Measurements from ENCODE around the gene ATXN1.

Gene ATXN1

GRCh38 chr6:16336056-16336818 is 425.0 kb downstream of the ATXN1 start:
- no peak for TF ChIP-seq Cebpa-rat (IDR thresholded peaks at IDR 0.05)
- peaks cover 20% of the 10 kb centered on the region for H3K4me1 ChIP-seq
- no peaks in the 10 kb centered on the region for H4K20me1 ChIP-seq

DNA sequence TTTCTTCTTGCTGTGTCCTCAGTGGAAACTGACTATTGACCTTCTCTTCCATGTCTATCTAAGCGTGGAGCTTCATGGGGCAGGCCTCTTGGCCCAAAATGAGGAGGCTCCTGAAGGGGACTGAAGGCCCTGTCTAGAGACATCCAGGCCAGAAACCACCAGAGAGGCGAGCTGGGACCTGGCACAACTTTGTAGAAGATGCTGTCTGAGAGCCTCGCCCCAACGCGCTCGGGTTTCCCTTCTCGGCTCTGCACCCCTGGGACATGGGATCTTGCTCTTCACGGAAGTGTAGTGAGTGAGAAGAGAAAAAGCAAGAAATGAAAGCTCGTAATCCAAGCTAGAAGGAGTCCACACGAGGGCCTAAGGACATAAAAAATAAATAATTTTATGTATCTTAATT is 426.1 kb downstream of the ATXN1 start:
- Histone ChIP-seq H4K20me1 (no peaks in the 10 kb centered on the region), H3K27me3 (no peaks in the 10 kb centered on the region), H3K4me1 (peaks cover 24% of the 10 kb centered on the region), H3K9ac (no peak overlapping the region), H3K27ac (no peak overlapping the region), H3K4me2 (no peak overlapping the region), H3K36me3 (no peaks in the 10 kb centered on the region), H3K4me3 (no peak overlapping the region), H3K9me3 (no peaks in the 10 kb centered on the region)
- no peak for TF ChIP-seq Cebpa-rat (IDR thresholded peaks at IDR 0.05)

More at GRCh38 chr6:16336056-16336818, 425.0 kb downstream of the ATXN1 start:
- no peaks in the 10 kb centered on the region for H3K9me3 ChIP-seq
- H3K36me3 ChIP-seq: no peaks in the 10 kb centered on the region
- H3K27ac ChIP-seq: no peak overlapping the region
- no peak overlapping the region for H3K9ac ChIP-seq
- no peak overlapping the region for H3K4me2 ChIP-seq
- H3K27me3 ChIP-seq: no peaks in the 10 kb centered on the region
- no peak overlapping the region for H3K4me3 ChIP-seq

DNA sequence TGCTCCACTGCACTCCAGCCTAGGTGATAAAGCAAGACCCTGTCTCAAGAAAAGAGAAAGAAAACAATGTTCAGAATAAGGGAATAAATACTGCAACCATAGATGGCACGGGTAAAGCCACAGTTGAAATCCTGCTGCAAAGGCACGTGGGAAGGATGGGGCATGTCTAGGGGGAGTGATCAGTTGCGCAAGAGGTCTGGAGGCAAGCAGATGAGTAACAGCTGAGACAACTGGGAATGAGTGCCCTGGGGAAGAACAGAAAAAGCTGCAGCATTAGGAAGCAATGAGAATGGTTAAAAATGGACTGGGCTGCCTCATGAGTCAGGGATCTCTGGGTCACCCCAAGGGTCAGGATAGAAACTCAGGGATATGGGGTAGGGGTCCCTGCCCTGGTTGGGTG is 426.6 kb downstream of the ATXN1 start:
- Histone ChIP-seq H3K36me3 (no peaks in the 10 kb centered on the region), H3K9ac (no peak overlapping the region), H3K4me1 (peaks cover 29% of the 10 kb centered on the region)

GRCh38 chr6:16333580-16333979 is 427.7 kb downstream of the ATXN1 start:
- H3K4me2 ChIP-seq: no peak overlapping the region
- H3K4me1 ChIP-seq: peaks cover 36% of the 10 kb centered on the region
- H3K36me3 ChIP-seq: no peaks in the 10 kb centered on the region
- no peaks in the 10 kb centered on the region for H3K27me3 ChIP-seq
- H3K4me3 ChIP-seq: no peak overlapping the region
- no peaks in the 10 kb centered on the region for H3K9me3 ChIP-seq
- no peak overlapping the region for H3K27ac ChIP-seq
- TF ChIP-seq Cebpa-rat (IDR thresholded peaks at IDR 0.05): no peak
- no peak overlapping the region for H3K9ac ChIP-seq
- no peaks in the 10 kb centered on the region for H4K20me1 ChIP-seq

More for the DNA sequence above, 426.6 kb downstream of the ATXN1 start:
- Histone ChIP-seq H3K27me3 (no peaks in the 10 kb centered on the region), H3K4me3 (no peak overlapping the region), H3K27ac (no peak overlapping the region), H3K4me2 (no peak overlapping the region), H4K20me1 (no peaks in the 10 kb centered on the region), H3K9me3 (no peaks in the 10 kb centered on the region)
- peak; percentile 71 for TF ChIP-seq Cebpa-rat (IDR thresholded peaks at IDR 0.05)

DNA sequence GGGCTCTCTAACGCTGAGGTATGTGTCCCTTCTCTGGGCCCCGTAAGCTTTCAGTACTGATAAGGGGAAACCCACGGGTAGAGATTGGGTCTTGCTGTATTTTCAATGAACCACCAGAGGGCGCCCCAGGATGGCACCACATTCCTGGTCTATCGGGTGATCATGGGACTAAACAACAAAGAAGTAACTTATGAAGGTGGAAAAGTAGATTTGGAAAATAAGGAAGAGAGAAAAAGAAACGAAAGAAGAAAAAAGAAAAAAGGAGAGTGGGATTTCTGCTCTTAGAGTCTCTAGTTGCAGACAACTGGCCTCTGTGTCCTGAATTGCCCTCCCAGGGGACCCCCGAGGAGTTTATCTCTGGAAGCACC is 429.1 kb downstream of the ATXN1 start:
- no peak for TF ChIP-seq Cebpa-rat (IDR thresholded peaks at IDR 0.05)
- peaks cover 5% of the 10 kb centered on the region; the same call in 1 of the 2 replicates for H3K36me3 ChIP-seq
- no peak overlapping the region for H3K9ac ChIP-seq
- H4K20me1 ChIP-seq: no peaks in the 10 kb centered on the region
- no peak overlapping the region for H3K27ac ChIP-seq
- peaks cover 36% of the 10 kb centered on the region for H3K4me1 ChIP-seq
- H3K4me3 ChIP-seq: no peak overlapping the region
- H3K4me2 ChIP-seq: peak overlapping the region; percentile 75
- H3K9me3 ChIP-seq: peaks cover 3% of the 10 kb centered on the region
- no peaks in the 10 kb centered on the region for H3K27me3 ChIP-seq

DNA sequence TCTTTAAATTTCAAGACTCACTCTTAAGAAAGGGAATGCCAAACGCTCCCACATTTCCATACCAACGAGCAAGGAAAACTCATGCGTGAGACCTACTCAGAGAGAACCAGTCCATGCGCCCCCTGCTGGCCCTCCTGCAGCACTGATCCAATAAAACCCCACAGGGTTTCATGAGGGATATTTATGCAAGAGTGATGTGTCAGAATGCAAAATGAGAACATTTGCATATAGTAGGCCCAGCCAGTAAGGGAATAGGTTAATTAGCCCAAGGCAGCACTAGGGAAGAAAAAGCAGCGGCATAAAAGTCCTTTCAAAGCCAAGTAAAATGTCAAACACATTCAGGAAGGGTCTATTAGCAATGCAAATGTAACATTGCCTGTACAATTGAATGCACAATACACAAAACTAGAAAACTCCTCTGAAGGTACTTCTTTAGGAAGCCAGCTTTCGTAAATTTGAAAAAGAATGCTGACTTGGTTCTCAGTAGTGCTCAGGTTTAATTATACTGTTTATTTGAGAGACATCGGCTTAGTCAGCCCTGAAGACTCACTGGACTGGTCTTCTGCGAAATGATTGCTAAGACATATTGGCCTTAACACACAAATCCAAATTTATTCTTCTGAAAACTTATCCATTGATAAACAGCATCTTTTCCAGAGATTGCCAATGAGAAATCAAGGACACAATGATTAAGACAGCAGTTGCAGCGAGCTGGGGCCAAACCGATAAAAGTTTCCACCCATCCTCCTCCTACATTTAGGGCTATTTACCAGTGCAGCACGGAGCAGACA is 429.7 kb downstream of the ATXN1 start:
- Histone ChIP-seq H3K27me3 (no peaks in the 10 kb centered on the region), H3K27ac (no peak overlapping the region), H4K20me1 (no peaks in the 10 kb centered on the region), H3K4me3 (no peak overlapping the region), H3K9me3 (peaks cover 9% of the 10 kb centered on the region), H3K4me2 (peak overlapping the region; percentile 75), H3K4me1 (peaks cover 35% of the 10 kb centered on the region), H3K36me3 (peaks cover 10% of the 10 kb centered on the region; the same call in 1 of the 2 replicates), H3K9ac (no peak overlapping the region)
- TF ChIP-seq Cebpa-rat (IDR thresholded peaks at IDR 0.05): no peak

DNA sequence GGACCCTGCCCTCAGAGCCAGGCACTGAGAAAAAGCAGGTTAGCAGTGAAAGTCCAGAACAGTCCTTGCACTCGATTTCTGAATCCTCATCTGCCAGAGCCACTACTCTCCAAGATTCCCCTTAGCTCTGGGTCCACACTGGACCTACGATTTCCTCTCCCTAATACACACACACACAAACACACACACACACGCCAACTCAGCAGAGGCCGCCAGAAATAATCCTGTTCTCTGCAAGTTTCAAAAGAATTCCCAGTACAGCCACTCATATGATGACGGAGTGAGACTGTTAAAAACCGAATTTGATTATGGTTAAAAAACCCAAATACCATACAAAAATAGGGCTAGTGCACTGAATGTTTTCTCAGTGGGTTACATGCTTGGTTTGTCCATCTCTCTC is 432.0 kb downstream of the ATXN1 start:
- H3K4me3 ChIP-seq: no peak overlapping the region
- H3K9ac ChIP-seq: no peak overlapping the region
- no peak overlapping the region for H3K27ac ChIP-seq
- peaks cover 18% of the 10 kb centered on the region; the same call in 1 of the 2 replicates for H3K36me3 ChIP-seq
- peaks cover 38% of the 10 kb centered on the region for H3K4me1 ChIP-seq
- H3K27me3 ChIP-seq: no peaks in the 10 kb centered on the region
- peaks cover 22% of the 10 kb centered on the region for H3K9me3 ChIP-seq
- H4K20me1 ChIP-seq: no peaks in the 10 kb centered on the region
- peak overlapping the region; percentile 41 for H3K4me2 ChIP-seq
- no peak for TF ChIP-seq Cebpa-rat (IDR thresholded peaks at IDR 0.05)

DNA sequence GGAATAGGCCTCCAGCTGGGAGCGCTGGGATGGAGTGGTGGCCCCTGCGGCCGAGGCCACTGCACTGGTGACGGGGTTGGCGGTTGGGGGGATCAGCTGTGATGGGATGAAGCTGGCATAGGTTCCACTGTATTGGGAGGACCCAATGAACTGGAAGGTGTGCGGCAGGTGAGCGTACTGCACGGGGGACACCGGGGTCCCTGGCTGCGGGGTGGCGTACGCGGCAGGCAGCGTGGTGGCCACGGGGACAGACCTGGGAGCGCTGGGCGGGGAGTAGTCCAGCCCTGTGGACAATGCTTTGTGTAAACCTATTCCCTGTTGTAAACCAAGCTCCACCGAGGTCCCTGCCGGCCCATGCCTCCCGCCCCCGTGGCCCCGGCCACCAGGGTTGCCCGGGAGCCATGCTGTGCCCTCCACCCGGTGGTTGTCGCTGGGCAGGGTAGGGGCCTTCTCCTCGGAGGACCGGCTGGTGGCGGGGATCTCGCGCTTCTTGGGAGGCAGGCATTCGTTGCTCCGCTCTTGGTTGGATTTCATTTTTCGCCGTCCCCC is 433.4 kb downstream of the ATXN1 start:
- Histone ChIP-seq H3K27ac (no peak overlapping the region), H3K27me3 (no peaks in the 10 kb centered on the region), H3K9me3 (peaks cover 22% of the 10 kb centered on the region), H3K9ac (no peak overlapping the region), H3K36me3 (peaks cover 18% of the 10 kb centered on the region; the same call in 1 of the 2 replicates), H3K4me1 (peaks cover 43% of the 10 kb centered on the region), H3K4me2 (no peak overlapping the region), H4K20me1 (no peaks in the 10 kb centered on the region), H3K4me3 (no peak overlapping the region)
- TF ChIP-seq Cebpa-rat (IDR thresholded peaks at IDR 0.05): no peak

GRCh38 chr6:16326971-16327776 is 434.1 kb downstream of the ATXN1 start:
- H3K27ac ChIP-seq: no peak overlapping the region
- peaks cover 18% of the 10 kb centered on the region; the same call in 1 of the 2 replicates for H3K36me3 ChIP-seq
- peaks cover 22% of the 10 kb centered on the region for H3K9me3 ChIP-seq
- H3K4me1 ChIP-seq: peaks cover 43% of the 10 kb centered on the region
- TF ChIP-seq Cebpa-rat (IDR thresholded peaks at IDR 0.05): no peak
- H3K4me3 ChIP-seq: no peak overlapping the region
- H3K4me2 ChIP-seq: no peak overlapping the region
- no peak overlapping the region for H3K9ac ChIP-seq
- no peaks in the 10 kb centered on the region for H4K20me1 ChIP-seq
- no peaks in the 10 kb centered on the region for H3K27me3 ChIP-seq

Data from BLaER1 (cell line).